H1 (cell line): ENCODE results near the gene GABRD. TPM values are rescaled to one million over a fixed set of nuclear protein-coding genes. Genes with fewer than 3 reads are reported as not detected.

Experiments
- CTCF ChIA-PET: fragments of 300-600 bp; sonication (Branson Sonifier 250); formaldehyde crosslinking; loops from one replicate; lab custom pipeline; 2021; ENCODE audit not compliant: partially characterized antibody; lab: Charles Lee
- POLR2A ChIA-PET: fragments of 300-600 bp; sonication (Branson Sonifier 250); formaldehyde crosslinking; loops from one replicate; lab custom pipeline; 2021; ENCODE audit warnings: inconsistent platforms; ENCODE audit not compliant: partially characterized antibody; lab: Charles Lee
- DNase-seq, 2 experiments: peaks; one replicate each; pipeline versions ENCODE4 v3.0.0 to v3.0.0-alpha.2; 2010 to 2022; ENCODE audit warnings: low spot score in 2 of 2, low read depth in 1 of 2, mixed read lengths in 1 of 2
- FAIRE-seq: peaks from 2 replicates; lab custom pipeline; 2011; peaks lifted over from hg19 to GRCh38; lab: Jason Lieb, UNC
- H2AFZ ChIP-seq: 2 replicates; pipeline ENCODE4 v1.8.1; 2012; ENCODE audit warnings: low read length, inconsistent platforms
- H2AK5ac ChIP-seq: 2 replicates; pipeline ENCODE4 v1.6.1; 2013; ENCODE audit warnings: low read depth, low read length
- H2BK120ac ChIP-seq: replicated peaks from 2 replicates; pipeline ENCODE3; 2013; ENCODE audit warnings: low read depth, low read length, inconsistent platforms
- H2BK12ac ChIP-seq: 2 replicates; pipeline ENCODE4 v1.6.1; 2013; ENCODE audit warnings: low read depth, low read length
- H2BK15ac ChIP-seq: 2 replicates; pipeline ENCODE4 v1.6.1; 2013; ENCODE audit warnings: low read length
- H2BK20ac ChIP-seq: 2 replicates; pipeline ENCODE4 v1.6.1; 2013; ENCODE audit warnings: low read length
- H2BK5ac ChIP-seq: 2 replicates; pipeline ENCODE4 v1.6.1; 2013; ENCODE audit warnings: low read depth, low read length
- H3K14ac ChIP-seq: 2 replicates; pipeline ENCODE4 v1.6.1; 2013; ENCODE audit warnings: inconsistent platforms; ENCODE audit not compliant: insufficient read length
- H3K18ac ChIP-seq: 2 replicates; pipeline ENCODE4 v1.6.1; 2013; ENCODE audit warnings: low read length; ENCODE audit errors: extremely low read depth
- H3K23ac ChIP-seq: 2 replicates; pipeline ENCODE4 v1.6.1; 2013; ENCODE audit warnings: inconsistent platforms; ENCODE audit not compliant: insufficient read length
- H3K23me2 ChIP-seq: 2 replicates; pipeline ENCODE4 v1.6.1; 2013; ENCODE audit warnings: low read depth, low read length
- H3K27ac ChIP-seq: 2 replicates; pipeline ENCODE4 v1.6.1; 2011; ENCODE audit warnings: low read depth, low read length, inconsistent platforms
- H3K27me3 ChIP-seq, 4 experiments: replicated peaks in 1 of 4; 1 replicate in 1 of 4; 2 replicates in 3 of 4; pipeline versions ENCODE4 v1.6.1 to v1.8.1; 2011 to 2013; ENCODE audit warnings: low read length in 3 of 4, mild to moderate bottlenecking in 3 of 4, inconsistent platforms in 2 of 4, mixed read lengths in 2 of 4, moderate library complexity in 1 of 4; ENCODE audit not compliant: control insufficient read depth in 3 of 4, insufficient read depth in 3 of 4; ENCODE audit errors: extremely low read depth in 1 of 4
- H3K36me3 ChIP-seq, 4 experiments: 2 replicates each; pipeline versions ENCODE4 v1.6.1 to v1.8.1; 2011 to 2013; ENCODE audit warnings: mild to moderate bottlenecking in 4 of 4, low read length in 3 of 4, moderate library complexity in 2 of 4, control low read depth in 1 of 4, inconsistent platforms in 1 of 4; ENCODE audit not compliant: insufficient read depth in 4 of 4, control insufficient read depth in 2 of 4
- H3K4ac ChIP-seq: replicated peaks from 2 replicates; pipeline ENCODE3; 2013; ENCODE audit warnings: low read length, low read depth, mixed read lengths, inconsistent platforms; ENCODE audit not compliant: insufficient read length
- H3K4me1 ChIP-seq, 4 experiments: replicated peaks in 1 of 4; 1 replicate in 1 of 4; 2 replicates in 3 of 4; pipeline versions ENCODE4 v1.6.1 to v1.8.1; 2011 to 2013; ENCODE audit warnings: low read length in 3 of 4, inconsistent platforms in 2 of 4, mixed read lengths in 1 of 4; ENCODE audit not compliant: insufficient read depth in 4 of 4, control insufficient read depth in 3 of 4
- H3K4me2 ChIP-seq, 2 experiments: 2 replicates each; pipeline versions ENCODE4 v1.6.1 to v1.8.1; 2011 to 2013; ENCODE audit warnings: low read depth in 2 of 2, low read length in 2 of 2, control low read depth in 1 of 2, inconsistent platforms in 1 of 2, mild to moderate bottlenecking in 1 of 2; ENCODE audit not compliant: insufficient read depth in 1 of 2
- H3K4me3 ChIP-seq, 4 experiments: fragments of 200-600, 300-600 bp in 1 of 4; sonication (generic), shearing (Covaris generic), sonication (Bioruptor Twin) in 1 of 4; 2 replicates each; pipeline versions ENCODE4 v1.5.1 to v1.8.1; 2011 to 2016; ENCODE audit warnings: low read length in 4 of 4, low read depth in 3 of 4, control low read depth in 2 of 4, inconsistent platforms in 2 of 4, mild to moderate bottlenecking in 2 of 4, mixed read lengths in 1 of 4, moderate library complexity in 1 of 4; ENCODE audit not compliant: insufficient read depth in 2 of 4; ENCODE audit errors: extremely low read depth in 1 of 4
- H3K56ac ChIP-seq: replicated peaks from 2 replicates; pipeline ENCODE3; 2013; ENCODE audit warnings: low read depth, mild to moderate bottlenecking, mixed read lengths, low read length, inconsistent platforms; ENCODE audit not compliant: insufficient read length
- H3K79me1 ChIP-seq: 2 replicates; pipeline ENCODE4 v1.6.1; 2013; ENCODE audit warnings: low read depth, low read length, control low read depth
- H3K79me2 ChIP-seq, 2 experiments: 2 replicates each; pipeline versions ENCODE4 v1.6.1 to v1.8.1; 2012 to 2013; ENCODE audit warnings: low read length in 2 of 2, mild to moderate bottlenecking in 2 of 2, inconsistent platforms in 1 of 2; ENCODE audit not compliant: insufficient read depth in 2 of 2, control insufficient read depth in 1 of 2
- H3K9ac ChIP-seq, 4 experiments: replicated peaks in 1 of 4; 1 replicate in 1 of 4; 2 replicates in 3 of 4; pipeline versions ENCODE4 v1.6.1 to v1.8.1; 2011 to 2013; ENCODE audit warnings: low read depth in 3 of 4, low read length in 3 of 4, control low read depth in 2 of 4, mild to moderate bottlenecking in 2 of 4, moderate library complexity in 2 of 4, inconsistent platforms in 1 of 4; ENCODE audit errors: extremely low read depth in 1 of 4
- H3K9me3 ChIP-seq, 2 experiments: 2 replicates each; pipeline versions ENCODE4 v1.6.1 to v1.8.1; 2012 to 2013; ENCODE audit warnings: mild to moderate bottlenecking in 2 of 2, moderate library complexity in 2 of 2, control low read depth in 1 of 2, inconsistent platforms in 1 of 2, low read depth in 1 of 2, low read length in 1 of 2, mixed read lengths in 1 of 2; ENCODE audit not compliant: insufficient read depth in 2 of 2
- H4K20me1 ChIP-seq, 2 experiments: replicated peaks in 1 of 2; 2 replicates each; pipeline versions ENCODE3 to v1.8.1; 2011 to 2013; ENCODE audit warnings: inconsistent platforms in 2 of 2, low read length in 2 of 2, mild to moderate bottlenecking in 1 of 2; ENCODE audit not compliant: insufficient read depth in 2 of 2, control insufficient read depth in 1 of 2
- H4K5ac ChIP-seq: 2 replicates; pipeline ENCODE4 v1.6.1; 2013; ENCODE audit warnings: low read length, low read depth, mixed read lengths, inconsistent platforms; ENCODE audit not compliant: insufficient read length
- H4K8ac ChIP-seq: 2 replicates; pipeline ENCODE4 v1.8.0; 2013; ENCODE audit warnings: mild to moderate bottlenecking, moderate library complexity, low read length, inconsistent platforms; ENCODE audit not compliant: insufficient read depth; ENCODE audit errors: extremely low read depth
- H4K91ac ChIP-seq: replicated peaks from 2 replicates; pipeline ENCODE3; 2013; ENCODE audit warnings: low read length, mixed read lengths, inconsistent platforms; ENCODE audit not compliant: insufficient read length
- CBX8 ChIP-seq: fragments of 300-800, 300-1000 bp; sonication (generic); IDR thresholded peaks from 2 replicates; pipeline ENCODE4 v1.7.1; 2016; ENCODE audit warnings: low read depth, low read length, borderline replicate concordance
- CREB1 ChIP-seq: IDR thresholded peaks from 2 replicates; pipeline ENCODE4 v1.6.1; 2012; ENCODE audit warnings: inconsistent platforms
- CTCF ChIP-seq, 3 experiments: IDR thresholded peaks; 1 replicate in 2 of 3; 2 replicates in 1 of 3; pipeline versions ENCODE4 v1.5.1 to v1.6.1; 2011; ENCODE audit warnings: low read length in 3 of 3, mild to moderate bottlenecking in 3 of 3, inconsistent platforms in 2 of 3, low read depth in 1 of 3, moderate library complexity in 1 of 3; ENCODE audit not compliant: insufficient read depth in 1 of 3; ENCODE audit errors: control extremely low read depth in 1 of 3
- GABPA ChIP-seq: IDR thresholded peaks from 2 replicates; pipeline ENCODE4 v1.6.1; 2011; ENCODE audit warnings: mild to moderate bottlenecking, low read length, moderate library complexity, borderline replicate concordance; ENCODE audit not compliant: insufficient read depth
- HDAC6 ChIP-seq: IDR thresholded peaks from one replicate; pipeline ENCODE4 v1.7.1; 2012; ENCODE audit warnings: low read depth, mild to moderate bottlenecking, inconsistent platforms, low read length, moderate library complexity
- NANOG ChIP-seq: IDR thresholded peaks from 2 replicates; pipeline ENCODE4 v1.6.1; 2011; ENCODE audit warnings: low read length, low read depth, mild to moderate bottlenecking, inconsistent platforms; ENCODE audit not compliant: insufficient read depth, poor library complexity, severe bottlenecking
- NRF1 ChIP-seq: IDR thresholded peaks from 2 replicates; pipeline ENCODE4 v1.6.1; 2011; ENCODE audit warnings: mild to moderate bottlenecking, low read depth, low read length, improper control_type of control experiment
- SAP30 ChIP-seq: fragments of 300-600 bp; sonication (generic); IDR thresholded peaks from 2 replicates; pipeline ENCODE4 v1.7.1; 2012; ENCODE audit warnings: low read length, moderate library complexity, mild to moderate bottlenecking, inconsistent platforms; ENCODE audit not compliant: insufficient read depth, insufficient replicate concordance
- SIRT6 ChIP-seq: IDR thresholded peaks from one replicate; pipeline ENCODE4 v1.7.1; 2012; ENCODE audit warnings: low read length, inconsistent platforms
- SP4 ChIP-seq: IDR thresholded peaks from 2 replicates; pipeline ENCODE4 v1.6.1; 2012; ENCODE audit warnings: low read length, inconsistent platforms
- TBP ChIP-seq: IDR thresholded peaks from 2 replicates; pipeline ENCODE4 v1.6.1; 2011; ENCODE audit warnings: low read depth, low read length, improper control_type of control experiment
- WGBS, 2 experiments: shearing (Covaris generic) in 1 of 2; methylation state at CpG; one replicate each; pipeline versions ENCODE4 v1.1.6 to v1.1.7; 2013 to 2015; ENCODE audit warnings: low lambda C conversion rate in 2 of 2, mixed read lengths in 2 of 2, inconsistent platforms in 1 of 2, low coverage in 1 of 2, missing lambda C conversion rate in 1 of 2; ENCODE audit not compliant: insufficient replicate concordance in 2 of 2, insufficient coverage in 1 of 2, insufficient read length in 1 of 2; ENCODE audit errors: extremely low coverage in 1 of 2, missing lambda C conversion rate in 1 of 2; 5-methylcytosine and 5-hydroxymethylcytosine counted together
- polyA plus RNA-seq, 7 experiments: library from polyadenylated mRNA; depleted of rRNA in 3 of 7; stranded (reverse) in 5 of 7; unstranded in 2 of 7; fragments of >200 nt in 5 of 7; fragments of 200-250 nt in 2 of 7; gene quantifications; 1 replicate in 5 of 7; 2 replicates in 1 of 7; 4 replicates in 1 of 7; pipeline versions ENCODE4 v1.2.1 to v1.2.3, GENCODE V29; 2011 to 2013; ENCODE audit warnings: missing spikeins in 2 of 7, mixed read lengths in 2 of 7
- total RNA-seq: library from RNA; stranded (reverse); fragmentation: NEBNext Ultra II Directional; extraction: Animal tissue kit (Norgen Biotek cat#: 25700); gene quantifications from 2 replicates; pipeline ENCODE4 v1.2.1, GENCODE V29; 2021

GABRD gene
- total and polyA plus RNA-seq, 2 of the 8 experiments (the other 6 are each of a cell fraction or from before 2014, with no cell fraction given) = 1.8 to 3.0 TPM

DNA sequence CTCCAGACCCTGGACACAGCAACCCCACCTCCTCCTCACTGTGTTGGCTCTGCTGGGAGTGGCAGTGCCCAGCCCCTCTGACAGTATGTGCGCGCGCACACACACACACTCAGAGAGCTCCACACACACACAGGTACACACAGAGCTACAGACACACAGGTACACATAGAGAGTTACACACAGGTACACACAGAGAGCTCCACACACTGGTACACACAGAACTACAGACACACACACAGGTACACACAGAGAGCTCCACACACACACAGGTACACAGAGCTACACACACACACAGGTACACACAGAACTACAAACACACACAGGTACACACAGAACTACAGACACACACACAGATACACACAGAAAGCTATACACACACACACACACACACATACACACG, 24.7 kb downstream of the GABRD start:
- DNase-seq = no peak
- Histone ChIP-seq H3K79me1 (no peaks in the 10 kb centered on the region), H3K9ac (no peak overlapping the region), H3K18ac (no peak overlapping the region), H4K20me1 (peaks cover 0 to 3% of the 10 kb centered on the region in 2 experiments), H3K79me2 (no peaks in the 10 kb centered on the region), H4K8ac (no peak overlapping the region), H3K27ac (no peak overlapping the region), H3K23ac (no peak overlapping the region), H3K23me2 (no peaks in the 10 kb centered on the region; the same call in 1 of the 2 replicates), H2BK20ac (no peak overlapping the region; the same call in 1 of the 2 replicates), H3K4me2 (no peak overlapping the region), H3K9me3 (no peaks in the 10 kb centered on the region), H3K14ac (no peak overlapping the region), H2AFZ (no peak overlapping the region), H3K4me1 (peaks cover 0 to 22% (median 15%) of the 10 kb centered on the region in 4 experiments; a peak in 6 of 7 replicates), H4K5ac (no peak overlapping the region), H3K36me3 (no peaks in the 10 kb centered on the region), H4K91ac (peak overlapping the region; percentile 55), H2BK120ac (no peak overlapping the region), H2BK5ac (peak overlapping the region; percentile 2; the same call in 1 of the 2 replicates), H3K56ac (no peak overlapping the region), H2BK12ac (peak overlapping the region; percentile 45; the same call in 1 of the 2 replicates), H2AK5ac (peak overlapping the region; percentile 44; the same call in 1 of the 2 replicates), H3K27me3 (peaks cover 0 to 7% (median 0%) of the 10 kb centered on the region in 4 experiments; a peak in 3 of 7 replicates), H3K4me3 (no peak overlapping the region), H2BK15ac (peak overlapping the region; percentile 95), H3K4ac (no peak overlapping the region)
- FAIRE-seq = no peak
- ChIA-PET POLR2A (interaction anchor here (1.1 to 1.4 kb wide), 4 partner anchors 27 to 135 kb away, joined by 3 to 4 read pairs (median 4); no protein-coding TSS in a partner anchor), CTCF (interaction anchor here (0.7 to 8.8 kb wide), 39 partner anchors 9 to 365 kb away, joined by 3 to 249 read pairs (median 8); partner anchors contain the start of genes CFAP74 and GABRD)
- 81% methylated on average over 4 of the region's 4 CpGs; no CpG with 5 or more reads in 1 of the 2 experiments for WGBS, 2 experiments
- no peak for TF ChIP-seq CTCF (IDR thresholded peaks at IDR 0.05; ENCODE audit: control extremely low read depth in 1 of 3, insufficient read depth in 1 of 3, low read depth in 1 of 3, low read length in 3 of 3)
- no peak for TF ChIP-seq HDAC6
- no peak for TF ChIP-seq SP4
- no peak for TF ChIP-seq GABPA
- no peak for TF ChIP-seq NRF1
- no peak for TF ChIP-seq SIRT6
- no peak for TF ChIP-seq NANOG
- TF ChIP-seq CREB1 = no peak
- no peak for TF ChIP-seq CBX8
- no peak for TF ChIP-seq SAP30
- TF ChIP-seq TBP = no peak
